AG10803 (cell line): ENCODE data around the gene UBE2S.

Source experiments
- DNase-seq: peaks from one replicate; pipeline ENCODE4 v3.0.0; 2010; ENCODE audit warnings: low read depth
- H3K4me3 ChIP-seq: 2 replicates; pipeline ENCODE4 v1.5.1; 2011; ENCODE audit warnings: mild to moderate bottlenecking, low read length, control low read depth
- TF ChIP-seq, protein P1 (sequence below): conservative IDR thresholded peaks from 2 replicates; pipeline ENCODE4 v1.5.1; 2011; ENCODE audit warnings: mild to moderate bottlenecking, low read length, control low read depth, inconsistent platforms

Gene UBE2S

DNA sequence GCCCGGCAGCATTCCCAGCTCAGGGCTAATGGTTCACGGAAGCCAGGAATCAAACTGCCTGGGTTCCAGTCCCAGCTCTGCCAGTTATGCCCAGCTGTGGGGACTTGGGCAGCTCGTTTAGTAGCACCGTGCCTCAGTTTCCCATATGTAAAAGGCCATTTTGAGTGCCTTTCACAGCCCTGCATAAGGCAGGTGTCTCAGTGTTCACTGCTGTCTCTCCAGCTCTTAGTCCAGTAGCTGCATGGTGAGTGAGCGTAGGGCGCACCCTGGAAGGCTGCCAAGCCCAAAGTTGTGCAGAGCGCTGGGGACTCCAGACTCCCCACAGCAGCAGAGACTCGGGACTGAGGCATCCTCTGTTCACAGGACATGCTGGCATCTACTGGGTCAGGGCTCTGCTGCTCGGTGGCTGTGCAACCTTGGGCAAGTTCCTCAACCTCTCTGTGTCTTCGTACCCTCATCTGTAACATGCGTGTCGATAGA is 16.4 kb downstream of the UBE2S start:
- TF ChIP-seq, protein P1, sequence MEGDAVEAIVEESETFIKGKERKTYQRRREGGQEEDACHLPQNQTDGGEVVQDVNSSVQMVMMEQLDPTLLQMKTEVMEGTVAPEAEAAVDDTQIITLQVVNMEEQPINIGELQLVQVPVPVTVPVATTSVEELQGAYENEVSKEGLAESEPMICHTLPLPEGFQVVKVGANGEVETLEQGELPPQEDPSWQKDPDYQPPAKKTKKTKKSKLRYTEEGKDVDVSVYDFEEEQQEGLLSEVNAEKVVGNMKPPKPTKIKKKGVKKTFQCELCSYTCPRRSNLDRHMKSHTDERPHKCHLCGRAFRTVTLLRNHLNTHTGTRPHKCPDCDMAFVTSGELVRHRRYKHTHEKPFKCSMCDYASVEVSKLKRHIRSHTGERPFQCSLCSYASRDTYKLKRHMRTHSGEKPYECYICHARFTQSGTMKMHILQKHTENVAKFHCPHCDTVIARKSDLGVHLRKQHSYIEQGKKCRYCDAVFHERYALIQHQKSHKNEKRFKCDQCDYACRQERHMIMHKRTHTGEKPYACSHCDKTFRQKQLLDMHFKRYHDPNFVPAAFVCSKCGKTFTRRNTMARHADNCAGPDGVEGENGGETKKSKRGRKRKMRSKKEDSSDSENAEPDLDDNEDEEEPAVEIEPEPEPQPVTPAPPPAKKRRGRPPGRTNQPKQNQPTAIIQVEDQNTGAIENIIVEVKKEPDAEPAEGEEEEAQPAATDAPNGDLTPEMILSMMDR, result no peak
- no peak overlapping the region for H3K4me3 ChIP-seq
- no peak for DNase-seq

DNA sequence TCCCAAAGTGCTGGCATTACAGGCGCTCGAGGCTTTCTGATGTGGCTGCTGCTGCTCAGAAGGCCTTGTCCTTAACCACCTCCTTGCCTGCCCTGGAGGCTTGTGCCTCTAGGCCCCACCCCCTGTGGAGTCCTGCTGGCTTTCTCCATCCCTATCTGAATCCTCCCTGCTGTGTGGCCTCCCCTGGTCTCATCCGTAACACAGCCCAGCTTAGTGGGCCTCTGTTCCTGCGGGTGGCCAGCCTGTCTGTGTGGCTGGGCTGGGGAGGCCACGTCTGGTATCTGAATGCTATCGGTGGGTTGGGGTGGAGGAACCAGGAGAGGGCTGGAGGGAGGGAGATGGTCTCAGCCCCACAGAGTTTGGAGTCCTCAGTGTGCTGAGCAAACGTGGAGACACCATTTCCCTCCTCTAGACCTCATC is 17.1 kb downstream of the UBE2S start:
- no peak for DNase-seq
- H3K4me3 ChIP-seq, result no peak overlapping the region
- TF ChIP-seq, protein P1, result no peak

DNA sequence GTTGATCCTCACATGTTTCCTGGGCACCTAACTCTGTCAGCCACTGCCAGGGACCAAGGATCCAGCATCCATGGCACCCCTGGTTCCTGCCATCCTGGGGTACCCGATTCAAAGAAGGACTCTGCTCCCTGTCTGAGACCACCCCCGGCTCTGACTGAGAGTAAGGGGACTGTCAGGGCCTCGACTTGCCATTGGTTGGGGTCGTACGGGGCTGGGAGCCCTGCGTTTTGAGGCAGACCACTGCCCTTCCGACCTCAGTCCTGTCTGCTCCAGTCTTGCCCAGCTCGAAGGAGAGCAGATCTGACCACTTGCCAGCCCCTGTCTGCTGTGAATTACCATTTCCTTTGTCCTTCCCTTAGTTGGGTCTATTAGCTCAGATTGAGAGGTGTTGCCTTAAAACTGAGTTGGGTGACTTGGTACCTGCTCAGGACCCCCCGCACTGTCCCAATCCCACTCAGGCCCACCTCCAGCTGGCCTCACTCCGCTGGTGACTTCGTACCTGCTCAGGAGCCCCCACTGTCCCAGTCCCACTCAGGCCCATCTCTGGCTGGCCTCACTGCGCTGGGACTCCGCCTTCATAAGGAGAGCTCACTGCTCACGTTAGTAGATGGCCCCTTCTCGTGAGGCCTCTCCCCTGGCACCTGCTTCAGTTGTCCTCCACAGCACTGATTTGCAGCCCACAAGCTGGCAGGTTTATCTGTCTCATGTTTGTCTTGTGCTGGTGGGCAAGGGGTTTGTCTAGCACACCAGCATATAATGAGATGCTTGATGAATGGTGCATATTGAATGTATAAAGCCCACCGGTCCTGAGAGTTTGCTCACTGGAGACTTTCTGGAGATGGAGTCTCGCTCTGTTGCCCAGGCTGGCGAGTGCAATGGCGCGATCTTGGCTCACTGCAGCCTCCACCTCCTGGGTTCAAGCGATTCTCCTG is 17.9 kb downstream of the UBE2S start:
- H3K4me3 ChIP-seq, result no peak overlapping the region
- TF ChIP-seq, protein P1, result no peak

GRCh38 chr19:55387736-55388497 is 19.7 kb downstream of the UBE2S start:
- peak overlapping the region; percentile 98 for H3K4me3 ChIP-seq
- DNase-seq, result no peak
- TF ChIP-seq, protein P1, result no peak

More for the DNA sequence above, 17.9 kb downstream of the UBE2S start:
- no peak for DNase-seq

- DNase-seq, result no peak
- TF ChIP-seq, protein P1, result no peak
- peak overlapping the region; percentile 98 for H3K4me3 ChIP-seq
These were observed 21.1 kb downstream of the UBE2S start for GRCh38 chr19:55386493-55386971.

DNA sequence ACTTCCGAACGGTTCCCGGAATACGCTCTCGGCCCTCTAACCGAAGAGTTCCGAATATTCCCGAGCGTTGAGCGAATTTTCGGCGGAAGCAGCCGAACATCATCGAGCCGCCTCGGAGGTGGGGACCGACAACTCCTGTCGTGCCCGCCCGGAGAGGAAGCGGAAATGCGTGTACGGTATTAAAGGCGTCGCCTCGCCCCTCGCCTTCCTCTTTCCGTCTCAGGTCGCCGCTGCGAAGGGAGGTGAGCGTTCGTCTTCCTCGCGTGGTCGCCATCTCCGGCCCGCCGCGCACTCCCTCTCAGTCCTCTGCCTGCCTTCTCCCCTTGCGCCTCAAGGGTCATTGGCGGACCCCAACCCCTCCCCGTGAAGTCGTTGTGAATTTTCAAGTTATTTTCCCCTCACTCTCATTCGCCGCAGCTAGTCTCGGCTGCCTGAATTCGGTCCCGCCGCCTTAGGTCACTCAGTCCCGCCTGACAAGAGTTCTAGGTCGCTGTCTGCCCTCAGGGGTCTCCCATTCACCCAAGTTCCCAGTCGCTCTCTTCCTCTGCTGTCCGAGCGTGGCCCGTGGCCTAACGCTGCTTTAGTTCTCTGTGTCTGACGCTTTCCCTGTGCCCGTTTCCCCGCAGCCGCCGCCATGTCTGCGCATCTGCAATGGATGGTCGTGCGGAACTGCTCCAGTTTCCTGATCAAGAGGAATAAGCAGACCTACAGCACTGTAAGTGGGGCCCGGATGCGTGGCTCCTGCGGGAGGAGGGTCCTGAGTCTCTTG is 21.7 kb downstream of the UBE2S start, which contains the start of gene RPL28:
RPL28 (plus strand) TSS at position 209 of the 769 bp plus-strand sequence; CDS start at position 635, 426 bp downstream.
- TF ChIP-seq, protein P1, result no peak
- peak; percentile 96 for DNase-seq
- H3K4me3 ChIP-seq, result peak within 1 kb of the TSS; percentile 98
